Measurements from ENCODE around the gene ABHD18. TPM values are rescaled to one million over a fixed set of nuclear protein-coding genes. Genes with fewer than 3 reads are reported as not detected.
"Not testable (repeated sequence)": the region's sequence is repeated elsewhere in the genome, so short reads cannot be mapped to it uniquely, and the experiment has no call there.

ABHD18 gene
- total and polyA plus RNA-seq, 7 donors, result 2.4 to 15.2 (median 7.4) TPM

- intact Hi-C loops (cut with DNase I), result no loop called here
- no peaks in the 10 kb centered on the region for H3K27me3 ChIP-seq
- peaks cover 0 to 61% (median 5%) of the 10 kb centered on the region in 4 donors for H3K36me3 ChIP-seq
Measured at GRCh38 chr4:128029907-128030306, 64.7 kb downstream of the ABHD18 start.

DNA sequence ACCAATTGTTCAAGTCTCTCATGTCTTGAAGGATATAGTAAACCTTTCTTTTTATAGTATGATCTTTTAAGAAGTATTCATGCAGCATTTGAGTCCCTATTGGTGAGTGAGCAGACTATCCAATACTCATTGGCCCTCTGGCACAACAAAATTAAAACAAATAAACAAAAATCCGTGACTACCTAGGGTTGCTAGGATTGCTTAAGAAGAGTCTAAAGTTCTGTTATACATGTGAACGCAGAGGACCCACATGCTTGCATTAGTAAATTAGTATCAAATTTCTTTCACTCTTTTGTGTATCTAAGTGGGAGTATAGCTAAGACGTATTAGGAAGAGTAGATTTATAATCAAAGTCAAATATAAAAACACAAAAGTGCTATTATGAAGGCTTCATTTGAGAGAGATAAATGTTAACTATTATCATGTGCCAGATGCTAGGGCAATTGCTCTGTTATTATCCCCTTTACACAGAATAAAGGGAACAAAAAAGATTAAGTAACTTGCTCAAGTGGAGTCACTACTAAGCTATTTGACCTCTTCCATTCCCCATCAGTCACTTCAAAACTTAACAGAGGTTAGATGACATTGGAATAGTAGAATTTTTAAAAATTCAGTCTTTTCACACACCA lies 66.7 kb downstream of the ABHD18 start:
- intact Hi-C loops (cut with DNase I), result no loop called here
- 80 to 86% methylated on average over 3 of the region's 3 CpGs for WGBS, 2 donors

More at GRCh38 chr4:128029907-128030306, 64.7 kb downstream of the ABHD18 start:
- DNase-seq, result no peak
- H3K4me3 ChIP-seq, result no peak overlapping the region
- TF ChIP-seq POLR2A (IDR thresholded peaks at IDR 0.05), result no peak
- TF ChIP-seq EP300 (IDR thresholded peaks at IDR 0.05), result no peak
- H3K9me3 ChIP-seq, result no peaks in the 10 kb centered on the region
- H3K27ac ChIP-seq, result no peak overlapping the region
- H3K4me1 ChIP-seq, result no peaks in the 10 kb centered on the region
- WGBS, 2 donors, result 92 to 97% methylated on average over 4 of the region's 4 CpGs

GRCh38 chr4:128039568-128039967 lies 74.4 kb downstream of the ABHD18 start:
- TF ChIP-seq EP300 (IDR thresholded peaks at IDR 0.05) (no peak), POLR2AphosphoS5 (IDR thresholded peaks at IDR 0.05) (no peak), POLR2A (IDR thresholded peaks at IDR 0.05) (no peak)
- TF ChIP-seq, protein P1, sequence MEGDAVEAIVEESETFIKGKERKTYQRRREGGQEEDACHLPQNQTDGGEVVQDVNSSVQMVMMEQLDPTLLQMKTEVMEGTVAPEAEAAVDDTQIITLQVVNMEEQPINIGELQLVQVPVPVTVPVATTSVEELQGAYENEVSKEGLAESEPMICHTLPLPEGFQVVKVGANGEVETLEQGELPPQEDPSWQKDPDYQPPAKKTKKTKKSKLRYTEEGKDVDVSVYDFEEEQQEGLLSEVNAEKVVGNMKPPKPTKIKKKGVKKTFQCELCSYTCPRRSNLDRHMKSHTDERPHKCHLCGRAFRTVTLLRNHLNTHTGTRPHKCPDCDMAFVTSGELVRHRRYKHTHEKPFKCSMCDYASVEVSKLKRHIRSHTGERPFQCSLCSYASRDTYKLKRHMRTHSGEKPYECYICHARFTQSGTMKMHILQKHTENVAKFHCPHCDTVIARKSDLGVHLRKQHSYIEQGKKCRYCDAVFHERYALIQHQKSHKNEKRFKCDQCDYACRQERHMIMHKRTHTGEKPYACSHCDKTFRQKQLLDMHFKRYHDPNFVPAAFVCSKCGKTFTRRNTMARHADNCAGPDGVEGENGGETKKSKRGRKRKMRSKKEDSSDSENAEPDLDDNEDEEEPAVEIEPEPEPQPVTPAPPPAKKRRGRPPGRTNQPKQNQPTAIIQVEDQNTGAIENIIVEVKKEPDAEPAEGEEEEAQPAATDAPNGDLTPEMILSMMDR (IDR thresholded peaks at IDR 0.05), result no peak
- Histone ChIP-seq H3K36me3 (peaks cover 0 to 6% (median 0%) of the 10 kb centered on the region in 4 donors), H3K4me1 (no peaks in the 10 kb centered on the region), H3K9me3 (no peaks in the 10 kb centered on the region), H3K27ac (no peak overlapping the region), H3K27me3 (no peaks in the 10 kb centered on the region), H3K4me3 (no peak overlapping the region)
- intact Hi-C loops (cut with DNase I), result no loop called here
- no peak for DNase-seq
- WGBS, 2 donors, result 95 to 97% methylated on average over 1 of the region's 1 CpG

More for the DNA sequence above, 66.7 kb downstream of the ABHD18 start:
- H3K27ac ChIP-seq, result no peak overlapping the region
- H3K4me3 ChIP-seq, result no peak overlapping the region
- DNase-seq, result no peak
- TF ChIP-seq POLR2AphosphoS5 (IDR thresholded peaks at IDR 0.05) (no peak), EP300 (IDR thresholded peaks at IDR 0.05) (no peak), POLR2A (IDR thresholded peaks at IDR 0.05) (no peak)
- TF ChIP-seq, protein P1 (IDR thresholded peaks at IDR 0.05), result no peak
- H3K36me3 ChIP-seq, result peaks cover 0 to 51% (median 5%) of the 10 kb centered on the region in 4 donors
- H3K9me3 ChIP-seq, result no peaks in the 10 kb centered on the region
- H3K4me1 ChIP-seq, result no peaks in the 10 kb centered on the region
- no peaks in the 10 kb centered on the region for H3K27me3 ChIP-seq

GRCh38 chr4:128047019-128047418 lies 81.8 kb downstream of the ABHD18 start:
- not testable (repeated sequence) for DNase-seq, H3K4me1 ChIP-seq
- 86 to 92% methylated on average over 9 of the region's 9 CpGs for WGBS, 2 donors

GRCh38 chr4:128047514-128047913 lies 82.3 kb downstream of the ABHD18 start:
- H3K27ac ChIP-seq; H3K27me3 ChIP-seq; H3K9me3 ChIP-seq; H3K4me1 ChIP-seq; H3K36me3 ChIP-seq; H3K4me3 ChIP-seq; intact Hi-C loops (cut with DNase I); DNase-seq: not testable (repeated sequence)
- 97% methylated on average over 34 of the region's 34 CpGs for WGBS, 2 donors

More at GRCh38 chr4:128047019-128047418, 81.8 kb downstream of the ABHD18 start:
- H3K4me3 ChIP-seq; H3K36me3 ChIP-seq; H3K9me3 ChIP-seq; intact Hi-C loops (cut with DNase I); H3K27ac ChIP-seq; H3K27me3 ChIP-seq: not testable (repeated sequence)

DNA sequence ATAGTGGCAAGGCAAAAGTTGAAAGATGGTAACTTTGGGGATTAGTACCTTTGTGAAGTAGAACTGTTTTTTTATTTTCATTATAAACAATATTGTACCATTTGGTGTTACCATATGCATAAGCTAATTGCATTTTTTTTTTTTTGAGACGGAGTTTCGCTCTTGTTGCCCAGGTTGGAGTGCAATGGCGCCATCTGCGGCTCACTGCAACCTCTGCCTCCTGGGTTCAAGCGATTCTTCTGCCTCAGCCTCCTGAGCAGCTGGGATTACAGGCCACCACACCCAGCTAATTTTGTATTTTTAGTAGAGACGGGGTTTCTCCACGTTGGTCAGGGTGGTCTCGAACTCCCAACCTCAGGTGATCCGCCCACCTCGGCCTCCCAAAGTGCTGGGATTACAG lies 86.0 kb downstream of the ABHD18 start:
- 65 to 88% methylated on average over 10 of the region's 10 CpGs for WGBS, 2 donors
- H3K36me3 ChIP-seq; DNase-seq; H3K27me3 ChIP-seq; H3K9me3 ChIP-seq; H3K4me3 ChIP-seq; H3K4me1 ChIP-seq; intact Hi-C loops (cut with DNase I); H3K27ac ChIP-seq: not testable (repeated sequence)

DNA sequence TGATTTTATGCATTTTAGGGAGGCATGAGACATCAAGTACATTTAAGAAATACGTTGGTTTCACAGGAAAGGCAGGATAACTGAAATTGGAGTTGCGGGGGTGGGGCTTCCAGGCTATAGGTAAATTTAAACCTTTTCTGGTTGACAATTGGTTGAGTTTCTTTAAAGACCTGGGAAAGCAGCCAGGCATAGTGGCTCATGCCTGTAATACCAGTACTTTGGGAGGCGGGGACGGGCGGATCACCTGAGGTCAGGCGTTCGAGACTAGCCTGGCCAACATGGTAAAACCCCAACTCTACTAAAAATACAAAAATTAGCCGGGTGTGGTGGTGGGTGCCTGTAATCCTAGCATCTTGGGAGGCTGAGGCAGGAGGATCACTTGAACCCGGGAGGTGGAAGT lies 89.7 kb downstream of the ABHD18 start:
- 90 to 92% methylated on average over 9 of the region's 9 CpGs for WGBS, 2 donors
- intact Hi-C loops (cut with DNase I); DNase-seq: not testable (repeated sequence)

GRCh38 chr4:128055441-128056206 lies 90.4 kb downstream of the ABHD18 start:
- DNase-seq; H3K27me3 ChIP-seq; H3K9me3 ChIP-seq; H3K27ac ChIP-seq; H3K36me3 ChIP-seq; H3K4me3 ChIP-seq; H3K4me1 ChIP-seq; intact Hi-C loops (cut with DNase I): not testable (repeated sequence)
- WGBS, 2 donors, result 97% methylated on average over 10 of the region's 10 CpGs

More for the DNA sequence above, 89.7 kb downstream of the ABHD18 start:
- not testable (repeated sequence) for H3K27me3 ChIP-seq, H3K9me3 ChIP-seq, H3K4me1 ChIP-seq, H3K27ac ChIP-seq, H3K36me3 ChIP-seq, H3K4me3 ChIP-seq

All from sigmoid colon (tissue), 7 donors.